ENCODE measurements around the gene PIK3R6. TPM values are rescaled to one million over a fixed set of nuclear protein-coding genes. Genes with fewer than 3 reads are reported as not detected.

PIK3R6 gene, protein sequence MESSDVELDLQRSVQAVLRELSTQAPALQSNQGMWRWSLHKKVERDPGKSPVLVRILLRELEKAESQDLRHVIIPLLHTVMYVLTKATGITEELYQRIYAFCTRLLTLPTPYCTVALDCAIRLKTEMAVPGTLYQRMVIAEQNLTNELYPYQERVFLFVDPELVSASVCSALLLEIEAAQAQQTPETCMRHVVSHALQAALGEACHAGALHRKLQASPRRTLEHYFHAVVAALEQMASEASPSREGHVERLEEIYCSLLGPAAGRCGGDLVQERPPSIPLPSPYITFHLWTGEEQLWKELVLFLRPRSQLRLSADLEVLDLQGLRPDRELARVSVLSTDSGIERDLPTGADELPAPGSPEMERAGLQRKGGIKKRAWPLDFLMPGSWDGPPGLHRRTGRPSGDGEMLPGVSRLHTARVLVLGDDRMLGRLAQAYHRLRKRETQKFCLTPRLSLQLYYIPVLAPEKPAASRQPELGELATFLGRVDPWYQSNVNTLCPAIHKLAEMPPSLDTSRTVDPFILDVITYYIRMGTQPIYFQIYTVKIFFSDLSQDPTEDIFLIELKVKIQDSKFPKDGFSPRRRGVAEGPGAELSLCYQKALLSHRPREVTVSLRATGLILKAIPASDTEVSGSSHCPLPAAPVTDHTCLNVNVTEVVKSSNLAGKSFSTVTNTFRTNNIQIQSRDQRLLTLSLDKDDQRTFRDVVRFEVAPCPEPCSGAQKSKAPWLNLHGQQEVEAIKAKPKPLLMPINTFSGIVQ
- under 1 TPM; 0.17 to 0.25 TPM for total RNA-seq
- polyA plus RNA-seq = under 1 TPM; 0.13 to 0.47 TPM

DNA sequence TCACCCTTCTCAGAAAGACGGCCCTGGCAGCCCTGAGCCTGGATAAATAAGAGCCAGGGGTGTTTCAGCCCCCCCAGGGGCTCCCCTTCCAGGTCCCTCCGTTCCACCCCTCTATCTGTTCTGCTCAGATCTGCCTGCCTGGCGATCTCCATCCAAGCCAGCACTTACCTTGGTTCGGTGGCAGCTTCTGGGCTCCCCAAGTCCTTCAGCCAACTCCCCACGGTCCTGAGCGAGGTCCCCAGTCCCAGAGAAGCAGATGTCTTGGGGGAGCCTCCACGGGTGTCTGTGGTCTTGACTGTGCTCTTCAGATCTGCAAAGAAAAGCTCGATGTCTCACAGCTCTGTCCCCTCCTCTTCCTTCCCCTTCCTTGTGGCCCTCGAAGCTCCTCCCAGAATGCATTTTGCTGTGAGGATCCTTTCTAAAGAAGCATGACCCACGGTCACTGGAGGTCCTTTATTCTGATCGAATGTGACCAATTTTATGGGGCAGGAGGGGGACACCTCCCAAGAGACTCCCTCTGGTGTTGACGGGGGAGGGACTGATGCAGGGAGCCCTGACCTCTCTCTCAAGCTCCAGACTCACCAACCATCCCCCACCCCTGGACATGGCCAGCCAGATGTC is at the start of gene PIK3R6:
Gene PIK3R6, minus strand, starts transcription at position 314 of the 621 bp plus-strand sequence. CDS start 17,880 bp downstream, outside the sequence.
- Histone ChIP-seq H3K36me3 (ENCODE audit: insufficient read depth, low read length) (no peaks in the 10 kb centered on the region), H3K4me1 (ENCODE audit: insufficient read depth, low read length) (peaks cover 17% of the 10 kb centered on the region), H3K9me3 (ENCODE audit: control insufficient read depth in 1 of 2, low read length in 2 of 2) (no peaks in the 10 kb centered on the region), H3K27me3 (ENCODE audit: insufficient read depth, low read length) (no peaks in the 10 kb centered on the region), H3K27ac (ENCODE audit: low read depth, low read length) (no peak within 1 kb of the TSS), H3K4me3 (ENCODE audit: low read length in 2 of 2) (peak within 1 kb of the TSS in 1 of 2 donors; percentile 14)
- ChIA-PET POLR2A (ENCODE audit: partially characterized antibody) (interaction anchor here (0.9 to 1.7 kb wide), 2 partner anchors 8 to 98 kb away, joined by 3 to 4 read pairs; partner anchors contain the start of gene PIK3R5), CTCF (ENCODE audit: partially characterized antibody) (interaction anchor here (0.9 to 1.9 kb wide), 2 partner anchors 28 to 131 kb away, joined by 3 to 8 read pairs; no protein-coding TSS in a partner anchor)
- Mint-ChIP-seq H3K9me3 (peaks cover 0 to 3% (median 0%) of the 10 kb centered on the region in 8 donors), H3K4me3 (peak within 1 kb of the TSS; percentile 81 to 89 (median 87)), H3K36me3 (peaks cover 0 to 7% of the 10 kb centered on the region in 2 donors), H3K27ac (peak within 1 kb of the TSS in 6 of 7 donors; percentile 19 to 92 (median 76)), H3K4me1 (peaks cover 19 to 37% (median 30%) of the 10 kb centered on the region in 4 donors), H3K27me3 (no peaks in the 10 kb centered on the region)
- intact Hi-C loops (cut with micrococcal nuclease) = no loop called here
- no peak for DNase-seq

DNA sequence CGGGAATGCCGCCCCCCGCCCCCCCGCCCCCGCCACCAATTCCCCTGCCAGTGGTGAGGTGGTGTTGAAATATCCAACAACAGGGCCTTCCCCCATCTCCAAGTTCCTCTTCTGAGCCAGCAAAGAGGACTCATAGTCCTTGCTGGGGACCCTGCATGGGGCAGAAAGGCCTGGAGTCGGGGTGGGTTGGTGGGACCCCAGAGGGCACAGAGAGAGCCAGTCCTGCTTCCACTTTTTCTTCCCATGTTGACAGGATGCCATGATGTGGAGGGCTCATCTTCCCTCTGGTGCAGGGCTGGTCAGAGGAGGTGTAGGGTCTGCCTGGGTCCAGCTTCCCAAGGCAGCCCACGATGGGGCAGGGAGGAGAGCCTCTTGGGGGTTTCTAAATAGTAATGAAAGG is 49.0 kb upstream of the PIK3R6 start:
- H3K4me3 Mint-ChIP-seq = no peak overlapping the region
- intact Hi-C loops (cut with micrococcal nuclease) = no loop called here
- H3K9me3 Mint-ChIP-seq = peaks cover 0 to 15% (median under 1%) of the 10 kb centered on the region in 8 donors
- H3K4me3 ChIP-seq (ENCODE audit: low read length in 2 of 2) = no peak overlapping the region
- H3K36me3 Mint-ChIP-seq = peaks cover 48 to 49% of the 10 kb centered on the region in 2 donors
- peak overlapping the region in 4 of 7 donors; percentile 43 to 82 (median 62) for H3K27ac Mint-ChIP-seq
- H3K27me3 Mint-ChIP-seq = no peaks in the 10 kb centered on the region
- H3K27me3 ChIP-seq (ENCODE audit: insufficient read depth, low read length) = no peaks in the 10 kb centered on the region
- DNase-seq = no peak
- H3K36me3 ChIP-seq (ENCODE audit: insufficient read depth, low read length) = peaks cover 14% of the 10 kb centered on the region
- peaks cover 19% of the 10 kb centered on the region for H3K4me1 ChIP-seq (ENCODE audit: insufficient read depth, low read length)
- H3K4me1 Mint-ChIP-seq = peaks cover 17 to 46% (median 35%) of the 10 kb centered on the region in 4 donors
- no peaks in the 10 kb centered on the region for H3K9me3 ChIP-seq (ENCODE audit: control insufficient read depth in 1 of 2, low read length in 2 of 2)
- POLR2A ChIA-PET (ENCODE audit: partially characterized antibody) = interaction anchor here (1.2 to 1.4 kb wide), 2 partner anchors 10 to 28 kb away, joined by 3 read pairs; no protein-coding TSS in a partner anchor
- CTCF ChIA-PET (ENCODE audit: partially characterized antibody) = no interaction called here
- H3K27ac ChIP-seq (ENCODE audit: low read depth, low read length) = no peak overlapping the region

DNA sequence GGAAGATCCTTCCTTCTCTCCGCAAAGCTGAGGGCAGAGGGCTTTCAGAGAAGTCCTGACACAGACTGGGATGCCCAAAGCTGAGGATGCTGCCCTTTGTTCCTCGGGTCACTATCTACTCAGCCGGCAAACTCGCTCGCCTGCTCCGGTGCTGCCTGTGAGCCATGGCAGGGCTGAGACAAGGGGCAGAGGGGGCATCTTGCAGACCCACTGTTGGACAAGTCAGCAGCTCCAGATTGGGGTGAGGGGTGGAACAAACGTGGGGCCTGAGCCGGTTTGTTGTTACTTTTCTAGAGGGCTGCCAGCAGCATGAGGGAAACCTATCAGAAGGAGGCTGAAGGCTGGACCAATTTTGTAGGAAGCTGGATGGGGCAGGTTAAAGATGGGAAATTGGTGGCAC is 47.1 kb upstream of the PIK3R6 start:
- Histone ChIP-seq H3K9me3 (ENCODE audit: control insufficient read depth in 1 of 2, low read length in 2 of 2) (no peaks in the 10 kb centered on the region), H3K27me3 (ENCODE audit: insufficient read depth, low read length) (no peaks in the 10 kb centered on the region), H3K4me1 (ENCODE audit: insufficient read depth, low read length) (peaks cover 16% of the 10 kb centered on the region), H3K36me3 (ENCODE audit: insufficient read depth, low read length) (peaks cover 31% of the 10 kb centered on the region), H3K4me3 (ENCODE audit: low read length in 2 of 2) (no peak overlapping the region), H3K27ac (ENCODE audit: low read depth, low read length) (no peak overlapping the region)
- no peak for DNase-seq
- H3K4me3 Mint-ChIP-seq = no peak overlapping the region
- no peaks in the 10 kb centered on the region for H3K27me3 Mint-ChIP-seq
- peaks cover 15 to 40% (median 35%) of the 10 kb centered on the region in 4 donors for H3K4me1 Mint-ChIP-seq
- peak overlapping the region; percentile 30 to 86 (median 57) for H3K27ac Mint-ChIP-seq
- peaks cover 55 to 62% of the 10 kb centered on the region in 2 donors for H3K36me3 Mint-ChIP-seq
- POLR2A ChIA-PET (ENCODE audit: partially characterized antibody) = interaction anchor here (2.2 kb wide), 1 partner anchor 15 kb away, joined by 6 read pairs; no protein-coding TSS in a partner anchor
- intact Hi-C loops (cut with micrococcal nuclease) = no loop called here
- CTCF ChIA-PET (ENCODE audit: partially characterized antibody) = no interaction called here
- H3K9me3 Mint-ChIP-seq = peaks cover 0 to 15% (median under 1%) of the 10 kb centered on the region in 8 donors

DNA sequence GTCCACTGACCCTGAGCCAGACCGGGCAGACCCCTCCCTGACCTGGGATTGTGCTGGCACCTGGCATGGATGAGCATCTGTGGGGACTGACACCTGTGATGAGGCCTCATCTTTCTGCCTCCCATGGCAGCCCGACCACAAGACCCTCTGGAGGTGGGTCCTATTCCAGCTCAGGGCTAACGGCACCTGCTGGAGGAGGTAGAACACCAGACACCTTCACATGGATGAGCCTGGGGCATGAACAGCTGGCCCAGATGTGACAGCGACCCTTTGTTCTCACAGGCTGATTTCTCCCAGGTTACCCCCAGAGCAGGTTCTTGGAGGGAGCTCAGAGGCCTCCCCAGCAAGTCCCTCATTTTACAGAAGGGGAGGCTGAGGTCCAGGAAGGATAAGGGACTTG is 46.4 kb upstream of the PIK3R6 start:
- Histone ChIP-seq H3K4me3 (ENCODE audit: low read length in 2 of 2) (no peak overlapping the region), H3K4me1 (ENCODE audit: insufficient read depth, low read length) (peaks cover 9% of the 10 kb centered on the region), H3K27ac (ENCODE audit: low read depth, low read length) (no peak overlapping the region), H3K9me3 (ENCODE audit: control insufficient read depth in 1 of 2, low read length in 2 of 2) (no peaks in the 10 kb centered on the region), H3K27me3 (ENCODE audit: insufficient read depth, low read length) (no peaks in the 10 kb centered on the region), H3K36me3 (ENCODE audit: insufficient read depth, low read length) (peaks cover 36% of the 10 kb centered on the region)
- Mint-ChIP-seq H3K4me3 (no peak overlapping the region), H3K27ac (peak overlapping the region in 2 of 7 donors; percentile 60 to 62), H3K9me3 (peaks cover 0 to 14% (median under 1%) of the 10 kb centered on the region in 8 donors), H3K4me1 (peaks cover 12 to 35% (median 28%) of the 10 kb centered on the region in 4 donors), H3K36me3 (peaks cover 52 to 60% of the 10 kb centered on the region in 2 donors), H3K27me3 (no peaks in the 10 kb centered on the region)
- no peak for DNase-seq
- CTCF ChIA-PET (ENCODE audit: partially characterized antibody) = no interaction called here
- POLR2A ChIA-PET (ENCODE audit: partially characterized antibody) = interaction anchor here (0.9 to 2.2 kb wide), 4 partner anchors 13 to 51 kb away, joined by 3 to 6 read pairs (median 4); partner anchors contain the start of gene PIK3R5
- intact Hi-C loops (cut with micrococcal nuclease) = no loop called here

DNA sequence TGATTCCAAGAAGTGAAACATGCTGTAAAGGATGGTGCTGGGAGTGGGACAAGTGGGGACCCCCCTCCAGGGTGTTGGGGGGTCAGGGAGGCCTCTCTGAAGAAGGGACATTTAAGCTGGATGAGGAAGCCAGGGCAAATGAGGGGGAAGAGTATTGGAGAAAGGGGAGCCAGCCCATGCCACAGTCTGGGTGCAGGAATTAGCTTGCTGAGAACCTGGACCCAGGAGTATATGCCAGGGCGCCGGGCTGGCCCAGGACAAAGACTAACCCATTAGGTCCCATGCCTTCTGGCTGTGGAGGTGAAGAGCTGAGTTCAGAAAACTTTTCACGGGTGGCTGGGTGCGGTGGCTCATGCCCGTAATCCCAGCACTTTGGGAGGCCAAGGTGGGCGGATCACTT is 45.6 kb upstream of the PIK3R6 start:
- H3K9me3 Mint-ChIP-seq = peaks cover 0 to 6% (median 0%) of the 10 kb centered on the region in 8 donors
- H3K27ac Mint-ChIP-seq = peak overlapping the region in 6 of 7 donors; percentile 57 to 86 (median 76)
- intact Hi-C loops (cut with micrococcal nuclease) = no loop called here
- no peaks in the 10 kb centered on the region for H3K27me3 ChIP-seq (ENCODE audit: insufficient read depth, low read length)
- H3K36me3 Mint-ChIP-seq = peaks cover 54 to 62% of the 10 kb centered on the region in 2 donors
- H3K9me3 ChIP-seq (ENCODE audit: control insufficient read depth in 1 of 2, low read length in 2 of 2) = no peaks in the 10 kb centered on the region
- H3K36me3 ChIP-seq (ENCODE audit: insufficient read depth, low read length) = peaks cover 43% of the 10 kb centered on the region
- peaks cover 9% of the 10 kb centered on the region for H3K4me1 ChIP-seq (ENCODE audit: insufficient read depth, low read length)
- CTCF ChIA-PET (ENCODE audit: partially characterized antibody) = interaction anchor here (1.3 kb wide), 2 partner anchors 12 to 18 kb away, joined by 4 to 6 read pairs; no protein-coding TSS in a partner anchor
- no peak overlapping the region for H3K4me3 ChIP-seq (ENCODE audit: low read length in 2 of 2)
- no peaks in the 10 kb centered on the region for H3K27me3 Mint-ChIP-seq
- no peak for DNase-seq
- peak overlapping the region in 1 of 8 donors; percentile 15 for H3K4me3 Mint-ChIP-seq
- no peak overlapping the region for H3K27ac ChIP-seq (ENCODE audit: low read depth, low read length)
- POLR2A ChIA-PET (ENCODE audit: partially characterized antibody) = interaction anchor here (0.9 to 2.2 kb wide), 4 partner anchors 12 to 52 kb away, joined by 3 to 6 read pairs (median 4); partner anchors contain the start of gene PIK3R5
- H3K4me1 Mint-ChIP-seq = peaks cover 11 to 35% (median 25%) of the 10 kb centered on the region in 4 donors

DNA sequence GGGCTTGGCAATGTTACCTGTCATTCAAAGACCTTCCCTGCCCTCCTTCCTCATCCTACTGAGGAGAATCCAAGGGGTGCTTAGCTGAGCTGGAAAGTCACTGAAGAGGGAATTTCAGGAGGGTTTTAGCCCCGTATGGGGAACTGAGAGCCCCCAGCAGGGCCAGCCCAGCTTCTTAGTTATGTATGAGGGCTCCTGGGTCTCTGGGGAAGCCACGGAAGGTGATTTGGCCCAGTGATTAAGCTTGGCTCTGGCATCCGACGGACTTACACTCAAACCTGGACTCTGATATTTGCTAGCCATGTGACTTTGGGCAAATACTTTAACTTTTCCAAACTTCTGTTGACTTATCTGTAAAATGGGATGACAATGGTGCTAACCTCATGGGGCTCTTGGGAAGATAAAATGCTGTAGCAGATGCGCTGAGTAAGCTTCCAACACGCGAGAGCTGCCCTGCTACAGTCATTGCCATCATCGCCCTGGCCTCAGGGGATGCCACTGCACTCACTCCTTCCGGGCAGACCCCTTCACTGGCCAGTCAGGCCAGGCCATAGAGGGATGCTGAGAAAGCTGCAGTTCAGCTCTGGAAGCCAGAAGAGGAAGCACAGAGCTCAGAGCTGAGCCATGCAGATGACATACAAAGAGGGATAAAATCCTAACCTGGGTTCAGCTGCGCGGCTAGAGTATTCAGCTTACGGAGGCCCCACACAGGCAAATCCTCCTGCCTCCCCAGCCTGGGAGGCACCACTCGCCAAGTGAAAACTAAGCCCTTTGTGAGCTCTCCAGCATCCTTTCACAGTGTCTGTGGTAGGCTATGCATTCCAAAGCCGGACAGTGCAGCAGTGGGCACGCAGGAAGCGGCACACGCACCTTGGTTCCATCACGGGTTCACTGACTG is 44.9 kb upstream of the PIK3R6 start:
- H3K4me1 ChIP-seq (ENCODE audit: insufficient read depth, low read length) = peaks cover 9% of the 10 kb centered on the region
- CTCF ChIA-PET (ENCODE audit: partially characterized antibody) = interaction anchor here (1.2 to 1.3 kb wide), 3 partner anchors 10 to 17 kb away, joined by 3 to 6 read pairs (median 4); no protein-coding TSS in a partner anchor
- H3K27ac Mint-ChIP-seq = peak overlapping the region in 6 of 7 donors; percentile 47 to 83 (median 70)

More for the DNA sequence above, 44.9 kb upstream of the PIK3R6 start:
- POLR2A ChIA-PET (ENCODE audit: partially characterized antibody) = interaction anchor here (1.5 kb wide), 1 partner anchor 41 kb away, joined by 5 read pairs; no protein-coding TSS in a partner anchor
- no peaks in the 10 kb centered on the region for H3K27me3 ChIP-seq (ENCODE audit: insufficient read depth, low read length)
- no peaks in the 10 kb centered on the region for H3K9me3 ChIP-seq (ENCODE audit: control insufficient read depth in 1 of 2, low read length in 2 of 2)
- H3K36me3 Mint-ChIP-seq = peaks cover 53 to 67% of the 10 kb centered on the region in 2 donors
- H3K4me3 ChIP-seq (ENCODE audit: low read length in 2 of 2) = no peak overlapping the region
- intact Hi-C loops (cut with micrococcal nuclease) = no loop called here
- H3K4me3 Mint-ChIP-seq = no peak overlapping the region
- no peak for DNase-seq
- H3K36me3 ChIP-seq (ENCODE audit: insufficient read depth, low read length) = peaks cover 48% of the 10 kb centered on the region
- no peaks in the 10 kb centered on the region for H3K27me3 Mint-ChIP-seq
- peaks cover 0 to 2% (median 0%) of the 10 kb centered on the region in 8 donors for H3K9me3 Mint-ChIP-seq
- H3K27ac ChIP-seq (ENCODE audit: low read depth, low read length) = no peak overlapping the region
- H3K4me1 Mint-ChIP-seq = peaks cover 12 to 35% (median 23%) of the 10 kb centered on the region in 4 donors
